ENCODE measurements around the gene LYAR. TPM values are rescaled to one million over a fixed set of nuclear protein-coding genes. Genes with fewer than 3 reads are reported as not detected.
"Not testable (repeated sequence)": the region's sequence is repeated elsewhere in the genome, so short reads cannot be mapped to it uniquely, and the experiment has no call there.

The LYAR gene
- total RNA-seq, 1 experiment from 2014 or later, result 47.1 TPM

GRCh38 chr4:4239551-4239950 lies 50.4 kb downstream of the LYAR start:
- H3K36me3 ChIP-seq, result peaks cover 41% of the 10 kb centered on the region
- not testable (repeated sequence) for H3K9me3 ChIP-seq (replicated peaks); H3K27ac ChIP-seq; H3K4me1 ChIP-seq (replicated peaks); H3K4me3 ChIP-seq; H3K27me3 ChIP-seq (replicated peaks)
- DNase-seq (ENCODE audit: low read depth in 1 of 2, low spot score in 2 of 2), result peak in 1 of 2 experiments; percentile 26

- no peak for DNase-seq (ENCODE audit: low read depth in 1 of 2, low spot score in 2 of 2)
- Histone ChIP-seq H3K4me3 (no peak overlapping the region), H3K27me3 (replicated peaks) (peaks cover 3% of the 10 kb centered on the region; the same call in 1 of the 2 replicates), H3K4me1 (replicated peaks) (no peaks in the 10 kb centered on the region), H3K27ac (no peak overlapping the region), H3K9me3 (replicated peaks) (no peaks in the 10 kb centered on the region), H3K36me3 (no peaks in the 10 kb centered on the region; the same call in none of the 2 replicates)
These were observed 56.3 kb downstream of the LYAR start for GRCh38 chr4:4233610-4234009.

DNA sequence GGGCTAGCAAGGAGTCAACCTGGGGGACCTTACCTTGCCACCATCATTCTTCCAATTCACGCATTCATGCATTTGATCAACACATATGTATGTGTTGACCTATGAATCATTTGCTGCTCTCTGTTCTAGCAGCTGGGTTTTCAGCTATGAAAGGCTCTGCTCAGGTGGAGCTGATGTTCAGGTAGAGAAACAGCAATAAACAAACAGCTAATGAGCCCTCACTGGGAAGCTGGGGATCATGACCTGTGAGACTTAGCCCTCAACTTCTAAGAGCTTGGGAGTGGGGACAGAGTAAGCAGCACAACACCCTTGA lies 61.6 kb downstream of the LYAR start:
- no peak overlapping the region for H3K27ac ChIP-seq
- no peak for DNase-seq (ENCODE audit: low read depth in 1 of 2, low spot score in 2 of 2)
- H3K36me3 ChIP-seq, result no peaks in the 10 kb centered on the region
- no peak overlapping the region for H3K4me3 ChIP-seq
- no peaks in the 10 kb centered on the region for H3K4me1 ChIP-seq (replicated peaks)
- H3K9me3 ChIP-seq (replicated peaks), result no peaks in the 10 kb centered on the region
- H3K27me3 ChIP-seq (replicated peaks), result peaks cover 14% of the 10 kb centered on the region

- Histone ChIP-seq H3K9me3 (replicated peaks) (no peaks in the 10 kb centered on the region), H3K27me3 (replicated peaks) (peaks cover 14% of the 10 kb centered on the region)
- no peak for DNase-seq (ENCODE audit: low read depth in 1 of 2, low spot score in 2 of 2)
These were observed 62.2 kb downstream of the LYAR start for GRCh38 chr4:4227510-4228355.

DNA sequence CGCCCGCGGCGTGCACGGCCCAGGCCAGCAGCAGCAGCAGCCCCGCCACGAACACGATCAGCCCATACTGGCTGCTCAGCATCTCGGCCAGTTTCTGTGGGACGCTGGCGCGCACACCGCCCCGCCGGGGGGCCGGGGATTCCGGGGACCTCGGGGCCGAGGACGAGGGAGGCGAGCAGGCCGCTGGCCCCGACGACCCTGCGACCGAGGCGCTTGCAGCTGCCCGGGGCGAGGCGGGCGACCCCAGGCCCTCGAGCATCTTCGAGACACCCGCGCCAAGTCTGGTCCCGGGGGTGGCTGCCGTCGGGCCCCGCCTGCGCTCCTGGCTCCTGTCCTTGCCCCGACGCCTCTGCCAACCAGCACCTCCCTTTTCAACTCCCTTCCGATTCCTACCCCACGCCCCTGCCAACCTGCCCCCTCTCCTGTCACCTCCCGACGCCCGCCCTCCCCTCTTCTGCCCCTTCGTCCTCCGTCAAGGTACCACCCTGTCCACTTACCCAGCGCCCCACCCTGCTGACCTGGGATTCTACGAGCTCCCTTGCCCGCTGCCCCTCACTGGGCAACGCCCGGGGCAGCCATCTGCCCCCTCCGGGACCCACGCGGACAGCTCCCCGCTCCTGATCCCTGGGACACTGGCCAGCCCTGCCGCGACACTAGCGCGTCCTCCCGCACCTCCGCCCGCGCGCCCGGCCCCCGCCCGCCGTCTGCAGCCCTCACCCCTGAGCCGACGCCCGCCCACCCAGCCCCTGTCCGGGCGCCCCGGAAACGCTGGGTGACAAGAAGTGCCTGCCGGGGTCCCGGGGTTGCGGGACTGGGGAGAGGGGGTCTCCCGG lies 63.1 kb downstream of the LYAR start, which contains the start of gene OTOP1:
Gene OTOP1 (minus strand): TSS at position 324 of the 833 bp plus-strand sequence. CDS start 65 bp downstream, at position 259.
- Histone ChIP-seq H3K4me1 (replicated peaks) (no peaks in the 10 kb centered on the region), H3K9me3 (replicated peaks) (no peaks in the 10 kb centered on the region), H3K27ac (no peak within 1 kb of the TSS), H3K27me3 (replicated peaks) (peaks cover 14% of the 10 kb centered on the region), H3K4me3 (no peak within 1 kb of the TSS), H3K36me3 (no peaks in the 10 kb centered on the region)
- DNase-seq (ENCODE audit: low read depth in 1 of 2, low spot score in 2 of 2), result no peak

More at GRCh38 chr4:4227510-4228355, 62.2 kb downstream of the LYAR start:
- Histone ChIP-seq H3K4me1 (replicated peaks) (no peaks in the 10 kb centered on the region), H3K36me3 (no peaks in the 10 kb centered on the region), H3K4me3 (no peak overlapping the region), H3K27ac (no peak overlapping the region)

DNA sequence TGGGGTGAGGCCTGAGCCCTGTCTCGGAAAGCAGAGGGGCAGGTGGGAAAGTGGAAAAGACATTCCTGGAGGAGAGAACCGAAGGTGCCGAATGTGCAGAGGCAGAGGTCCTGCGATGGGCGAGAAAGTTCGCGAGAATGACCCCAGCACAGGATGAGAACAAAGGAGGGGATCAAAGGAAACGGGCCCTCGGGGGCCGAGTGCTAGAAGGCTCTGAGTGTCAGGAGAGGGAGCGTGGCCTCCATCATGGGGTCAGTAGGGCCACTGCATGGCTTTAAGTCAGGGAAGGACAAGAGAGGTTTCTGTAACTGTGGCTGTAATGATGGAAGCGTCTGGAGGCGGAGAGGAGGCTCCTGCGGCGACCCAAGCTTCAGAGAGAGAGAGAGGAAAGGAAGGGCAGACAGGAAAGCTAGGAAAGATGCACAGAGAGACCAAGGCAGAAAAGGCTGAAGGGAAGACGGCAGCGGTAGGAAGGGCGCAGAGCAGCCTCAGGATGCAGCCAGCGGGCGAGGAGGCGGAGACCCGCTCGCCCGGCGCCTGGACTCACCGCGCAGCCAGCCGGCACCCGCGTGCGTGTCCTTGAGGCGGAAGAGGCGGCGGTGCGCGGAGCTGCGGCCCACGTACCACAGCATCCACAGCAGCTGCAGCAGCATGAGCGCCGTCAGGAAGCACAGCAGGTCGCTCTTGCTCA lies 63.9 kb downstream of the LYAR start:
- Histone ChIP-seq H3K36me3 (no peaks in the 10 kb centered on the region), H3K27me3 (replicated peaks) (peaks cover 14% of the 10 kb centered on the region), H3K4me1 (replicated peaks) (no peaks in the 10 kb centered on the region), H3K4me3 (no peak overlapping the region), H3K27ac (no peak overlapping the region), H3K9me3 (replicated peaks) (no peaks in the 10 kb centered on the region)
- no peak for DNase-seq (ENCODE audit: low read depth in 1 of 2, low spot score in 2 of 2)

Other genes with a start within 250 kb of the LYAR start
- gene OTOP1, start 63.2 kb downstream of the LYAR start, total RNA-seq (2014; rRNA removed; shearing (Covaris generic)), result not detected in 2 replicates
- gene TMEM128, start 41.9 kb downstream of the LYAR start, total RNA-seq (2014; rRNA removed; shearing (Covaris generic)), result 50.8 and 60.2 TPM in 2 replicates
- 4.7 and 16.8 TPM in 2 replicates for gene ZBTB49, start 97 bp upstream of the LYAR start, total RNA-seq (2014; rRNA removed; shearing (Covaris generic))
- gene NSG1, start 96.9 kb upstream of the LYAR start, total RNA-seq (2014; rRNA removed; shearing (Covaris generic)), result not detected in 2 replicates

All from SJSA1 (cell line).